Breast epithelium (tissue), 4 donors: ENCODE data around the gene LRRC36. TPM values are rescaled to one million over a fixed set of nuclear protein-coding genes. Genes with fewer than 3 reads are reported as not detected.
A peak's percentile ranks its signal among the peaks of the same experiment; 100 is the strongest.
"Not testable (repeated sequence)": the region's sequence is repeated elsewhere in the genome, so short reads cannot be mapped to it uniquely, and the experiment has no call there.

Experiments
- DNase-seq, 2 donors: peaks; one replicate each; pipeline ENCODE4 v3.0.0-alpha.2; 2019; ENCODE audit warnings: low spot score in 2 of 2
- H3K27ac ChIP-seq, 2 donors: fragments of 200-600 bp; sonication (generic) in 1 of 2; one replicate each; pipeline ENCODE4 v1.5.1; 2016 to 2019; ENCODE audit warnings: mild to moderate bottlenecking in 1 of 2
- H3K27me3 ChIP-seq, 2 donors: fragments of 200-600 bp; sonication (generic) in 1 of 2; one replicate each; pipeline versions ENCODE4 v1.5.1 to v1.6.0; 2017 to 2019; ENCODE audit warnings: control low read depth in 1 of 2, mild to moderate bottlenecking in 1 of 2
- H3K36me3 ChIP-seq: fragments of 200-600 bp; one replicate; pipeline ENCODE4 v1.5.1; 2019
- H3K4me1 ChIP-seq, 2 donors: fragments of 200-600 bp; sonication (generic); one replicate each; pipeline ENCODE4 v1.5.1; 2016 to 2019; ENCODE audit warnings: control low read depth in 1 of 2
- H3K4me3 ChIP-seq, 3 donors: fragments of 200-600 bp; sonication (generic); 1 replicate in 2 of 3; 2 replicates in 1 of 3; pipeline ENCODE4 v1.5.1; 2016 to 2019; ENCODE audit warnings: mild to moderate bottlenecking in 3 of 3, moderate library complexity in 2 of 3
- H3K9me3 ChIP-seq, 2 donors: fragments of 200-600 bp; sonication (generic) in 1 of 2; one replicate each; pipeline ENCODE4 v1.5.1; 2016 to 2019; ENCODE audit warnings: control low read depth in 1 of 2
- CTCF ChIP-seq, 3 donors: fragments of 450-650 bp; IDR thresholded peaks; one replicate each; pipeline ENCODE4 v1.5.1; 2016 to 2017; ENCODE audit warnings: antibody characterized with exemption in 3 of 3, mild to moderate bottlenecking in 3 of 3, moderate library complexity in 3 of 3
- POLR2A ChIP-seq: fragments of 450-650 bp; IDR thresholded peaks from one replicate; pipeline ENCODE4 v1.6.1; 2016; ENCODE audit warnings: antibody characterized with exemption, mild to moderate bottlenecking, moderate library complexity
- POLR2AphosphoS5 ChIP-seq, 3 donors: sonication (generic); formaldehyde crosslinking; IDR thresholded peaks; one replicate each; pipeline ENCODE4 v1.6.1; 2017; ENCODE audit warnings: antibody characterized with exemption in 3 of 3
- intact Hi-C: fragments of 100-400 bp; cut with DNase I; formaldehyde crosslinking; loops from one replicate; pipeline ENCODE4 v1.15.1; 2023; ENCODE audit warnings: low total_unique reads
- total RNA-seq, 3 donors: library from RNA; depleted of rRNA; stranded (reverse); fragments of >200 nt; gene quantifications; one replicate each; pipeline ENCODE4 v1.1.0, GENCODE V29; 2016

The LRRC36 gene
- total RNA-seq, 3 donors from 2014 or later: 0.16 to 3.3 (median 0.59) TPM

- TF ChIP-seq CTCF (IDR thresholded peaks at IDR 0.05): no peak
- TF ChIP-seq POLR2AphosphoS5 (IDR thresholded peaks at IDR 0.05): no peak
- TF ChIP-seq POLR2A: no peak
- Histone ChIP-seq H3K36me3 (no peaks in the 10 kb centered on the region), H3K9me3 (no peaks in the 10 kb centered on the region), H3K4me3 (no peak overlapping the region), H3K4me1 (no peaks in the 10 kb centered on the region), H3K27me3 (no peaks in the 10 kb centered on the region), H3K27ac (no peak overlapping the region)
- intact Hi-C loops: no loop called here
- no peak for DNase-seq
Observed at GRCh38 chr16:67345401-67345800, 18.8 kb downstream of the LRRC36 start.

GRCh38 chr16:67346341-67346740, 19.7 kb downstream of the LRRC36 start:
- no peaks in the 10 kb centered on the region for H3K4me1 ChIP-seq
- no peaks in the 10 kb centered on the region for H3K36me3 ChIP-seq
- H3K27ac ChIP-seq: no peak overlapping the region
- intact Hi-C loops: no loop called here
- H3K9me3 ChIP-seq: no peaks in the 10 kb centered on the region
- DNase-seq: peak in 1 of 2 donors; percentile 59
- TF ChIP-seq POLR2A: no peak
- no peak for TF ChIP-seq POLR2AphosphoS5 (IDR thresholded peaks at IDR 0.05)
- no peak for TF ChIP-seq CTCF (IDR thresholded peaks at IDR 0.05)
- no peak overlapping the region for H3K4me3 ChIP-seq
- H3K27me3 ChIP-seq: no peaks in the 10 kb centered on the region

GRCh38 chr16:67349172-67349571, 22.6 kb downstream of the LRRC36 start:
- no peak overlapping the region for H3K4me3 ChIP-seq
- DNase-seq: no peak
- intact Hi-C loops: no loop called here
- no peaks in the 10 kb centered on the region for H3K4me1 ChIP-seq
- TF ChIP-seq CTCF (IDR thresholded peaks at IDR 0.05) (no peak), POLR2A (no peak), POLR2AphosphoS5 (IDR thresholded peaks at IDR 0.05) (no peak)
- H3K36me3 ChIP-seq: no peaks in the 10 kb centered on the region
- no peaks in the 10 kb centered on the region for H3K9me3 ChIP-seq
- H3K27ac ChIP-seq: no peak overlapping the region
- H3K27me3 ChIP-seq: no peaks in the 10 kb centered on the region

- no peaks in the 10 kb centered on the region for H3K4me1 ChIP-seq
- no peaks in the 10 kb centered on the region for H3K9me3 ChIP-seq
- no peaks in the 10 kb centered on the region for H3K27me3 ChIP-seq
- H3K36me3 ChIP-seq: no peaks in the 10 kb centered on the region
- DNase-seq: no peak
- no peak for TF ChIP-seq POLR2AphosphoS5 (IDR thresholded peaks at IDR 0.05)
- no peak for TF ChIP-seq POLR2A
- TF ChIP-seq CTCF (IDR thresholded peaks at IDR 0.05): no peak
- H3K27ac ChIP-seq: no peak overlapping the region
- intact Hi-C loops: no loop called here
- H3K4me3 ChIP-seq: no peak overlapping the region
Observed at GRCh38 chr16:67350324-67350723, 23.7 kb downstream of the LRRC36 start.

- H3K4me3 ChIP-seq, intact Hi-C loops, H3K27ac ChIP-seq, H3K36me3 ChIP-seq, H3K9me3 ChIP-seq, H3K27me3 ChIP-seq, H3K4me1 ChIP-seq, DNase-seq: not testable (repeated sequence)
Observed at GRCh38 chr16:67352463-67352862, 25.8 kb downstream of the LRRC36 start.

- no peaks in the 10 kb centered on the region for H3K4me1 ChIP-seq
- H3K9me3 ChIP-seq: no peaks in the 10 kb centered on the region
- no peak for DNase-seq
- no peaks in the 10 kb centered on the region for H3K36me3 ChIP-seq
- no peaks in the 10 kb centered on the region for H3K27me3 ChIP-seq
- TF ChIP-seq POLR2AphosphoS5 (IDR thresholded peaks at IDR 0.05) (no peak), POLR2A (no peak), CTCF (IDR thresholded peaks at IDR 0.05) (no peak)
- no peak overlapping the region for H3K4me3 ChIP-seq
- intact Hi-C loops: no loop called here
- no peak overlapping the region for H3K27ac ChIP-seq
Observed at GRCh38 chr16:67356396-67356795, 29.8 kb downstream of the LRRC36 start.
